ENCODE results near the gene SDS.

GRCh38 chr12:113366827-113367226, 36.9 kb downstream of the SDS start:
- TF ChIP-seq RAD21 (IDR thresholded peaks at IDR 0.05; ENCODE audit: low read depth): no peak
- no peak for TF ChIP-seq EGR1 (IDR thresholded peaks at IDR 0.05)
- no peak for TF ChIP-seq TAF1 (IDR thresholded peaks at IDR 0.05; ENCODE audit: low read depth)
